Activated CD4-positive, alpha-beta T cell treated with anti-CD3 and anti-CD28 coated beads, Interleukin-10, Interleukin-2, amounts not matched to agents 100 ng/mL and 50 ng/mL, durations not matched to agents 16 hours and 8 hours (primary cell): ENCODE results near the gene MUC5B.
"Not testable (repeated sequence)": the region's sequence is repeated elsewhere in the genome, so short reads cannot be mapped to it uniquely, and the experiment has no call there.

Source experiments
- DNase-seq: peaks from one replicate; pipeline ENCODE4 v3.0.0-alpha.2; 2020

The MUC5B gene

GRCh38 chr11:1222491-1223345 is at the start of gene MUC5B:
Gene MUC5B (plus strand): TSS chr11:1223066. CDS start chr11:1223124, 58 bp downstream.
- DNase-seq, result no peak

- DNase-seq, result not testable (repeated sequence)
Measured at GRCh38 chr11:1173396-1173795, 49.5 kb upstream of the MUC5B start.

GRCh38 chr11:1174441-1175370 is 48.2 kb upstream of the MUC5B start:
- no peak for DNase-seq

- DNase-seq, result no peak
Measured at GRCh38 chr11:1175461-1176223, 47.2 kb upstream of the MUC5B start.

GRCh38 chr11:1176224-1177019 is 46.4 kb upstream of the MUC5B start:
- DNase-seq, result no peak

- no peak for DNase-seq
Measured at GRCh38 chr11:1177020-1177770, 45.7 kb upstream of the MUC5B start.

- DNase-seq, result no peak
Measured at GRCh38 chr11:1177771-1178090, 45.1 kb upstream of the MUC5B start.

- DNase-seq, result no peak
Measured at GRCh38 chr11:1178201-1178885, 44.5 kb upstream of the MUC5B start.

GRCh38 chr11:1178906-1179305 is 44.0 kb upstream of the MUC5B start:
- no peak for DNase-seq

- DNase-seq, result no peak
Measured at GRCh38 chr11:1179641-1180040, 43.2 kb upstream of the MUC5B start.

GRCh38 chr11:1180171-1180570 is 42.7 kb upstream of the MUC5B start:
- DNase-seq, result no peak

GRCh38 chr11:1180947-1181391 is 41.9 kb upstream of the MUC5B start:
- no peak for DNase-seq

GRCh38 chr11:1181420-1181819 is 41.4 kb upstream of the MUC5B start:
- no peak for DNase-seq

GRCh38 chr11:1181853-1182535 is 40.9 kb upstream of the MUC5B start:
- no peak for DNase-seq

GRCh38 chr11:1184139-1184538 is 38.7 kb upstream of the MUC5B start:
- not testable (repeated sequence) for DNase-seq

GRCh38 chr11:1188451-1189130 is 34.3 kb upstream of the MUC5B start:
- not testable (repeated sequence) for DNase-seq

- not testable (repeated sequence) for DNase-seq
Measured at GRCh38 chr11:1189816-1190215, 33.0 kb upstream of the MUC5B start.

- not testable (repeated sequence) for DNase-seq
Measured at GRCh38 chr11:1191786-1192470, 30.9 kb upstream of the MUC5B start.
